RWPE2 (cell line): ENCODE results near the gene C2orf81.

Experiments
- ATAC-seq: fragments of 200-7000 bp; cut with Tn5 transposase; 3 replicates; pipeline ENCODE4 v1.9.1; 2021; ENCODE audit warnings: low read depth
- DNase-seq: peaks from one replicate; pipeline ENCODE4 v3.0.0-alpha.2; 2020; ENCODE audit warnings: low spot score
- H3K27ac ChIP-seq: fragments of 450-650 bp; 2 replicates; pipeline ENCODE4 v1.5.1; 2017; ENCODE audit warnings: mild to moderate bottlenecking; ENCODE audit not compliant: poor library complexity, severe bottlenecking
- H3K27me3 ChIP-seq: fragments of 250-450 bp; sonication (Bioruptor Pico); 2 replicates; pipeline ENCODE4 v1.5.1; 2021; ENCODE audit warnings: mild to moderate bottlenecking, moderate library complexity; ENCODE audit not compliant: insufficient read depth, poor library complexity, severe bottlenecking
- H3K36me3 ChIP-seq: fragments of 250-450 bp; sonication (Bioruptor Pico); 2 replicates; pipeline ENCODE4 v1.5.1; 2020; ENCODE audit warnings: low read depth, mild to moderate bottlenecking, moderate library complexity
- H3K4me1 ChIP-seq: fragments of 250-450 bp; sonication (Bioruptor Pico); 2 replicates; pipeline ENCODE4 v1.5.1; 2021; ENCODE audit warnings: mild to moderate bottlenecking, moderate library complexity; ENCODE audit not compliant: insufficient read depth, poor library complexity, severe bottlenecking
- H3K4me3 ChIP-seq: fragments of 250-450 bp; sonication (Bioruptor Pico); 2 replicates; pipeline ENCODE4 v1.5.1; 2021; ENCODE audit warnings: mild to moderate bottlenecking, moderate library complexity; ENCODE audit not compliant: severe bottlenecking
- H3K9me3 ChIP-seq: fragments of 250-450 bp; sonication (Bioruptor Pico); 2 replicates; pipeline ENCODE4 v1.5.1; 2021; ENCODE audit warnings: mild to moderate bottlenecking, moderate library complexity; ENCODE audit not compliant: severe bottlenecking
- TF ChIP-seq, protein P1 (sequence below): fragments of 450-650 bp; IDR thresholded peaks from one replicate; pipeline ENCODE4 v1.5.1; 2017; ENCODE audit warnings: mild to moderate bottlenecking, moderate library complexity; ENCODE audit not compliant: poor library complexity, severe bottlenecking

The C2orf81 gene

DNA sequence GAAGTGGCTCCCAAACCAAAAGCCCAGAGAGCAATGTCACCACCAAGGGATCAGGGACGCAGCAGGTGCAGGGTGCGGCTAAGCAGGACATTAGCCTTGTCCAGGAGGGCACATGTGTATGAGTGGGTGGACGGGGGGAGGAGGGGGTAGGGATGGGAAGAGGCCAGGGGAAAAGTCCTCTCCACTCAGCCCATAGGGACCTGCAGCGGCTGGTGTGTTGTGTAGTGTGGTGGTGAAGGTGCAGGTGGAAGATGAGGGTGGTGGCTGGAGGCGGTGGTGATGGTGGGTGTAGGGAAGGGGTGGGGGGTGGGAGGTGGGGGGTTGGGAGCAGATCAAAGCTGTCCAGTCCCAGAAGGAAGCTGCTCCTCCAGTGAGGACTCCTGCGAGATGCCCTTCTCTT lies 3.7 kb downstream of the C2orf81 start:
- Histone ChIP-seq H3K36me3 (no peaks in the 10 kb centered on the region), H3K4me1 (peaks cover 4% of the 10 kb centered on the region), H3K4me3 (no peak overlapping the region), H3K27me3 (no peaks in the 10 kb centered on the region), H3K9me3 (no peaks in the 10 kb centered on the region), H3K27ac (no peak overlapping the region)
- TF ChIP-seq, protein P1, sequence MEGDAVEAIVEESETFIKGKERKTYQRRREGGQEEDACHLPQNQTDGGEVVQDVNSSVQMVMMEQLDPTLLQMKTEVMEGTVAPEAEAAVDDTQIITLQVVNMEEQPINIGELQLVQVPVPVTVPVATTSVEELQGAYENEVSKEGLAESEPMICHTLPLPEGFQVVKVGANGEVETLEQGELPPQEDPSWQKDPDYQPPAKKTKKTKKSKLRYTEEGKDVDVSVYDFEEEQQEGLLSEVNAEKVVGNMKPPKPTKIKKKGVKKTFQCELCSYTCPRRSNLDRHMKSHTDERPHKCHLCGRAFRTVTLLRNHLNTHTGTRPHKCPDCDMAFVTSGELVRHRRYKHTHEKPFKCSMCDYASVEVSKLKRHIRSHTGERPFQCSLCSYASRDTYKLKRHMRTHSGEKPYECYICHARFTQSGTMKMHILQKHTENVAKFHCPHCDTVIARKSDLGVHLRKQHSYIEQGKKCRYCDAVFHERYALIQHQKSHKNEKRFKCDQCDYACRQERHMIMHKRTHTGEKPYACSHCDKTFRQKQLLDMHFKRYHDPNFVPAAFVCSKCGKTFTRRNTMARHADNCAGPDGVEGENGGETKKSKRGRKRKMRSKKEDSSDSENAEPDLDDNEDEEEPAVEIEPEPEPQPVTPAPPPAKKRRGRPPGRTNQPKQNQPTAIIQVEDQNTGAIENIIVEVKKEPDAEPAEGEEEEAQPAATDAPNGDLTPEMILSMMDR = no peak
- no peak for DNase-seq
- no peak for ATAC-seq

DNA sequence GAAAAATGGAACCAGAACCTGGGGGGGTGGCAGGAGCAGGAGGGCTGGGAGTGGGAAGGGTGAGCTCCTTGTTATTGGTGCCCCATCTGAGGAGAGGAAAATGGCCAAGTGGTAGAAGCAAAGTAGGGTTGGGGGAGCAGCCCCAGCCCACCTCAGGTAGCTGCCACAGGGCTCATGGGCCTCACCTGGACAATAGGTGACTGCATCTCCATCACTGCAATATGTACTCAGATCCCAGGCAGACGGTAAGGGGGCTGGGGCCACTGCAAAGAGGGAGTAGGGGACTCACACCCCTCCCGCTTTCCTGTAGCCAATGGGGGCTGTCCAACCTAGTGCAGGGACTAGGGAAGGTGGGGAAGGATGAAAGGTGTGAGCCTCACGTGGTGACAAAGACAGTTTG lies 4.2 kb downstream of the C2orf81 start:
- H3K27me3 ChIP-seq = no peaks in the 10 kb centered on the region
- DNase-seq = no peak
- no peak overlapping the region for H3K27ac ChIP-seq
- TF ChIP-seq, protein P1 = no peak
- no peaks in the 10 kb centered on the region for H3K36me3 ChIP-seq
- peaks cover 4% of the 10 kb centered on the region for H3K4me1 ChIP-seq
- ATAC-seq = no peak
- H3K9me3 ChIP-seq = no peaks in the 10 kb centered on the region
- no peak overlapping the region for H3K4me3 ChIP-seq

DNA sequence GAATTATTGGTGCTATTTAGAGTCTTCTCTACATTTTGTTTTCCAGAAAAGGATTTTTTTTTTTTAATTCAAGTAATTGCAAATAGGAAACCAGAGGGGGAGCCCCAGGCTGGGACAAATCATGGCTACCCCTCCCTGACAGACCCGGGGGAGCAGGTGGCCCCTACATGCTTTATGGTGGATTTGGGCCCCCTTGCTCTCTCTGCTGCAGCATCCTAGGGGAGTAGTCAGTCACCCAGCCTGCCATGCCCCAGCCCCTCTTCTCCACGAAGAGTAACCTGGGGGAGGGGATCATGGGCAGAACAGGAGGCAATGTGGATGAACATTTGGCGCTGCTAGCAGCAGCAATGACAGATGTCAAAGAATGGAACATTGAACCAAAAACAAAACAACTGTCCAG lies 4.6 kb downstream of the C2orf81 start:
- Histone ChIP-seq H3K9me3 (no peaks in the 10 kb centered on the region), H3K27ac (no peak overlapping the region), H3K36me3 (no peaks in the 10 kb centered on the region), H3K4me1 (peaks cover 4% of the 10 kb centered on the region), H3K4me3 (no peak overlapping the region), H3K27me3 (no peaks in the 10 kb centered on the region)
- ATAC-seq (no peak), DNase-seq (no peak)
- TF ChIP-seq, protein P1 = no peak

DNA sequence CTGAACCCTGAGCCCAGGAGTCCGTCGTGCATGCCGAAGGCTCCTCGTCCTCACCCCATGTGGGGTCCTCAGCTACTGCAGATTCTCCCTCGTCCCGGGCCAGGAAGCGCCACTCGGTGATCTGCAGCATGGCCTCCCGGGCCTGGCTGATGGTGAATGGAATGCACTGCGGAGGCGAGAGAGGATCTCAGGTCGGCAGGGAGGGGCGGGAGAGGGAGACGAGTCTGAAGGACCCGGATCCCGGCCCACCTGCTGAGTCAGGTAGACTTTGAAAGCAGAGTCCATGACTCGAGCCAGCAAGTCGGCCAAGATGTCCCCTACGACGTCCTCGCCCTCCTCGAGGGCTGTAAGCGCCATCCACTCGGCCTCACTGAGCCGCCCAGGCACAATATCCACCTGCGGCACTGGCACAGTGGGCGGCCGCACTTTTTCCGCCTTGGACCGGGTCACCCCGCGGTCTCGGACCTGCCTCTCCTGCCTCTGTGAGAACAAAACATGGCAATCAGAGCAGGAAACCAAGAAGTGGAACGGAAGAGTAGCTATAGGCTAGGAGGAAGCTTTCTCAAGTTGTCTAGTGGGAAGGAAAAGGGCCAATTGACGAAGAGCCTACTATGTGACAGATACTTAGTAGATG lies 5.5 kb downstream of the C2orf81 start:
- H3K4me1 ChIP-seq = peaks cover 2% of the 10 kb centered on the region

More for the DNA sequence above, 5.5 kb downstream of the C2orf81 start:
- no peak for DNase-seq
- Histone ChIP-seq H3K27ac (no peak overlapping the region), H3K4me3 (no peak overlapping the region), H3K27me3 (no peaks in the 10 kb centered on the region), H3K36me3 (no peaks in the 10 kb centered on the region), H3K9me3 (no peaks in the 10 kb centered on the region)
- no peak for ATAC-seq
- TF ChIP-seq, protein P1 = no peak
